ENCODE measurements around the gene PPP1R3D. TPM values are rescaled to one million over a fixed set of nuclear protein-coding genes. Genes with fewer than 3 reads are reported as not detected.
A peak's percentile ranks its signal among the peaks of the same experiment; 100 is the strongest.

PPP1R3D gene
- total RNA-seq, 1 donor from 2014 or later = 3.2 TPM

DNA sequence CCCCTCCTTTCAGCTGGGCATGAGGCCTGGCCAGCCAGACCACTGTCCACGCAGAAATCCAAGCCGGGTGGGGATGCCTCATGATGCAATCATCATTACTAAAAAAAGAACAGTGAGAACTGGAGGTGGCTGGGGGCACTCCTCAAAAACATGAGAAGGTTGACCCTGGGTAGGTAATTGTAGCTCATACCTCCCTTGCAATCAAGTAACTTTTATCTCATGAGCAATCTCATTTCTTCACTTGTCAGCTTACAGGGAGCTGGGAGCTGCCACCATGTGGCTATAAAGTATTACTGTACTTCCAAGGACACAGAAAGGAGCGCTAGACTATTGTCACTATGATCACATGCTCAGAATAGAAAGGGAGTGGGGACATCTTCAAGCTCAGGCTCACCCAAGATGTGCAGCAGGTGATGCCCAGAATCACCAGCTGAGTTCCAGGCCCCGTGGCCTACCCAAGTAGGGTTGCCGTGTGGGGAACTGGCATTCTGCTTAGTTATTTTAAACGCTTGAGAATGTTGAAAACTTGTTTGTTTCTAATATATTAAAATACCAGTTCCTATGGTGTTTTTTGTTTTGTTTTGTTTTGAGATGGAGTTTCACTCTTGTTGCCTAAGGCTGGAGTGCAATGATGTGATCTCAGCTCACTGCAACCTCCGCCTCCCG, 15.2 kb upstream of the PPP1R3D start:
- TF ChIP-seq, protein P1, sequence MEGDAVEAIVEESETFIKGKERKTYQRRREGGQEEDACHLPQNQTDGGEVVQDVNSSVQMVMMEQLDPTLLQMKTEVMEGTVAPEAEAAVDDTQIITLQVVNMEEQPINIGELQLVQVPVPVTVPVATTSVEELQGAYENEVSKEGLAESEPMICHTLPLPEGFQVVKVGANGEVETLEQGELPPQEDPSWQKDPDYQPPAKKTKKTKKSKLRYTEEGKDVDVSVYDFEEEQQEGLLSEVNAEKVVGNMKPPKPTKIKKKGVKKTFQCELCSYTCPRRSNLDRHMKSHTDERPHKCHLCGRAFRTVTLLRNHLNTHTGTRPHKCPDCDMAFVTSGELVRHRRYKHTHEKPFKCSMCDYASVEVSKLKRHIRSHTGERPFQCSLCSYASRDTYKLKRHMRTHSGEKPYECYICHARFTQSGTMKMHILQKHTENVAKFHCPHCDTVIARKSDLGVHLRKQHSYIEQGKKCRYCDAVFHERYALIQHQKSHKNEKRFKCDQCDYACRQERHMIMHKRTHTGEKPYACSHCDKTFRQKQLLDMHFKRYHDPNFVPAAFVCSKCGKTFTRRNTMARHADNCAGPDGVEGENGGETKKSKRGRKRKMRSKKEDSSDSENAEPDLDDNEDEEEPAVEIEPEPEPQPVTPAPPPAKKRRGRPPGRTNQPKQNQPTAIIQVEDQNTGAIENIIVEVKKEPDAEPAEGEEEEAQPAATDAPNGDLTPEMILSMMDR (IDR thresholded peaks at IDR 0.05) = peak in 1 of 3 experiments; percentile 23
- DNase-seq (ENCODE audit: low spot score in 2 of 2) = no peak
- H3K9me3 ChIP-seq = no peaks in the 10 kb centered on the region
- H3K27me3 ChIP-seq = no peaks in the 10 kb centered on the region
- H3K4me3 ChIP-seq = no peak overlapping the region
- no peaks in the 10 kb centered on the region for H3K36me3 ChIP-seq
- no peaks in the 10 kb centered on the region for H3K4me1 ChIP-seq
- intact Hi-C loops (cut with DNase I) = no loop called here
- no peak overlapping the region for H3K27ac ChIP-seq

DNA sequence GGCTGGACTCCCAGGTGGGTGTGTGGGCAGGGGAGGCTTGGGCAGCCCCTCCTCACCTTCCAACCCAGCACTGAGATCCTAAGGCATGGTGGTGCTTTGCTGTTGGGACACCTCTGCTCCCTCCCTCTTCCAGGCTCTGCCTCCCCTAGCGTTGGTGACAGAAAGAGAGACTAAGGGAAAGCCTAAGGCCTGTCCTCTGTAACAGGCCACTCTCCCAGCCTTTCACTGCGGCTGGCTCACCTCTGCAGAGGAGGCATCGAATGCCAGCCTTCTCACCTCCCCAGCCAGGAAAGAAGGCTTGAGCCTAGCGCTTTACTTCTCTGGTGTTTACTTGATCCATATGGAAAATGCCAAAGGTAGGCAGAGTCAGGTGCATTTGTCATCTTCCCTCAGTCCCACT, 14.6 kb upstream of the PPP1R3D start:
- Histone ChIP-seq H3K4me1 (no peaks in the 10 kb centered on the region), H3K36me3 (no peaks in the 10 kb centered on the region), H3K27me3 (no peaks in the 10 kb centered on the region), H3K4me3 (no peak overlapping the region), H3K9me3 (no peaks in the 10 kb centered on the region), H3K27ac (no peak overlapping the region)
- DNase-seq (ENCODE audit: low spot score in 2 of 2) = no peak
- intact Hi-C loops (cut with DNase I) = no loop called here
- TF ChIP-seq, protein P1 (IDR thresholded peaks at IDR 0.05) = no peak

DNA sequence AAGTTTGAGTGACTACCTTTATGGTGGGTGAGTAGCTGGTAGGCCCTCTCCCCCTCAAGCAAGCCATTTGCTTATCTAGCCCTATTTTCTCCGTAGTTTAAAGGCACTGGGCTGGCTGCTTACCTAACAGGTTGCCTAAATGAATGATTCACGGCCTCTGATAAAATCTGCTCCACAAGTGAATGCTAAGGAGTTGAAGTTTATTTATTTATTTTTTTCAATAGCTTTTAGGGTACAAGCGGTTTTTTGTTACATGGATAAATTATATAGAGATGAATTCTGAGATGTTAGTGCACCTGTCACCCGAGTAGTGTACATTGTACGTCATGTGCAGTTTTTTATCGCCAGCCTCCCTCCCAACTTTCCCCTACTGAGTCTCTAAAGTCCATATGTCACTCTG, 9.8 kb upstream of the PPP1R3D start:
- TF ChIP-seq, protein P1 (IDR thresholded peaks at IDR 0.05) = no peak
- H3K36me3 ChIP-seq = peaks cover 0 to 7% of the 10 kb centered on the region in 2 donors
- peaks cover 0 to 5% of the 10 kb centered on the region in 2 donors for H3K4me1 ChIP-seq
- intact Hi-C loops (cut with DNase I) = no loop called here
- H3K27ac ChIP-seq = no peak overlapping the region
- DNase-seq (ENCODE audit: low spot score in 2 of 2) = no peak
- H3K9me3 ChIP-seq = no peaks in the 10 kb centered on the region
- no peak overlapping the region for H3K4me3 ChIP-seq
- H3K27me3 ChIP-seq = no peaks in the 10 kb centered on the region

DNA sequence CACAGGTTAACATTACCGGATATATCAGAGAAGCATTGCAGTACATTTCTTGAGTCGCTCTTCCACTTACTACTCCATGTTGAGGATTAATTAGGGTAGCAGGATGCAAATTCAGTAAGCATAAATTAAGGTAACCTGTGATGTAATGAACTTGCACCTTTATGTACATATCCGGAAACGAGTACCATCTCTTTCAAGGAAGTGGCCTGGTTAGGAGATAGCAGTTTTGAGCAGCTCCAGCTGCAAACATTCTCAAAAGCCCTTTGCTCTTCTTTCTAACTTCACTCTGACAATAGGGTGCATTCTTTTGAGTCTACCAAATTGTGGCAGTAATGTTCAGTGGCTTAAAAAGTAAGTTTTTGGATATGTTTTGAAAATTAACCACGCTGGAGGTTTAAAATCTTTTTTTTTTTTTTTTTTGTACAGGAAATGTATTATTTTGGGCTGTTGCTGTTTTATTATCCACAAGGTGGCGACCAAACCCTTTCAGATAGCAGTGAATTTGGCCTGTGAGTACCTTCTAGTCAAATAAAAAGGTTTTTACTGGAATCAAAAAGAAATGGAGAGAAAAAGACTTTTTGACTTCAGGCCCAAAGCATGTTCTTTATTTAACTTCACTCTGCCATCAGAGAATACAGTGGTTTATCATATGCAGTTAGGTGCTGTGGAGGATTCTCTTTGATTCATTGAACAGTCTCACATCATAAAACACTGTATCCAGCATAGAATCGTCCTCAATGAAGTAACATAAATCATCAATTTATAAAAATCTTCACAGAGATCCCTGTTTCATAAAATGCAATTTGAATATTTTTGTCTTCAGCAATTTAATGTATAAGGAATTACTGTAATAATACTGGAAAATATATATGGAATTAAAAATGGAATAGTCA, 9.0 kb upstream of the PPP1R3D start:
- Histone ChIP-seq H3K9me3 (no peaks in the 10 kb centered on the region), H3K4me1 (peaks cover 0 to 5% of the 10 kb centered on the region in 2 donors), H3K4me3 (no peak overlapping the region), H3K27me3 (no peaks in the 10 kb centered on the region), H3K27ac (no peak overlapping the region), H3K36me3 (peaks cover 6 to 15% of the 10 kb centered on the region in 2 donors)
- TF ChIP-seq, protein P1 (IDR thresholded peaks at IDR 0.05) = peak; percentile 13 to 64 (median 44)
- DNase-seq (ENCODE audit: low spot score in 2 of 2) = no peak
- intact Hi-C loops (cut with DNase I) = no loop called here

DNA sequence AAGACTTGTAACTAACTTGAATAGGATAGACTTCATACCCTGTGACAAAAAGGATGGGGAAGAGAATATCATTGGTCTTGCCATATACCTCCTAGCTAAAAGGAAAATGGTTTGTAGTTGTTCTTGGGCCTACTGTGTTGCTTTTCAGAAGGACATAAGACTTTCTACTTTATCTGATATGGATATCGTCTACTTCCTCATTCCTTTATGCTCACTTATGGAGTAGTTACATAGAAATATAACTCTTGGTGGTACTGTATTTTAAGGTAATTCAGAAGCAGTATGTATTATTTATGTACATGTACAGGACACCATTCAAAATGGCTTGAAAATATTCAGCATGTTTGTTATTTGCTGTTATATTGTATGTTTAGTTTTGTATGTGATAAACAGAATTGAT, 8.1 kb upstream of the PPP1R3D start:
- Histone ChIP-seq H3K4me3 (no peak overlapping the region), H3K36me3 (peaks cover 10 to 22% of the 10 kb centered on the region in 2 donors), H3K4me1 (peaks cover 0 to 5% of the 10 kb centered on the region in 2 donors), H3K27me3 (no peaks in the 10 kb centered on the region), H3K9me3 (no peaks in the 10 kb centered on the region), H3K27ac (no peak overlapping the region)
- DNase-seq (ENCODE audit: low spot score in 2 of 2) = no peak
- intact Hi-C loops (cut with DNase I) = no loop called here
- TF ChIP-seq, protein P1 (IDR thresholded peaks at IDR 0.05) = no peak
